Tibial nerve (tissue), 3 donors: ENCODE data around the gene SCUBE3.

Experiments used
- CTCF ChIP-seq, 5 experiments: fragments of 200-600 bp in 3 of 5; fragments of 450-650 bp in 2 of 5; sonication (generic) in 3 of 5; IDR thresholded peaks; one replicate each; pipeline ENCODE4 v1.5.1; 2016 to 2019; ENCODE audit warnings: antibody characterized with exemption in 5 of 5, mild to moderate bottlenecking in 3 of 5, moderate library complexity in 2 of 5
- POLR2A ChIP-seq, 2 donors: fragments of 450-650 bp; IDR thresholded peaks; one replicate each; pipeline ENCODE4 v1.6.1; 2017; ENCODE audit warnings: antibody characterized with exemption in 2 of 2, mild to moderate bottlenecking in 2 of 2, moderate library complexity in 2 of 2

DNA sequence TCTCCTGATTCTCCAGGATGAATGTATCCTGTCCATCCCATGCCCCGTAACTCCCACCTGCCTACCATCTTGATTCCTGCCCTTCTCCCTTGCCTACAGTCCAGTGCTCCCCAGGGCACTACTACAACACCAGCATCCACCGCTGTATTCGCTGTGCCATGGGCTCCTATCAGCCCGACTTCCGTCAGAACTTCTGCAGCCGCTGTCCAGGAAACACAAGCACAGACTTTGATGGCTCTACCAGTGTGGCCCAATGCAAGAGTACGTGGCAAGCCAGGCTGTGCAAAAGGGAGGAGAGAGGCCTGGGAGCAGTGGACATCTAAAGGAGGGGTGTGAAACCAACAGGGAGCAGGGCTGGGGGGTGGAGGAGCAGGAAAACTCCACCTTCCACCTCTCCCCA is 30.8 kb downstream of the SCUBE3 start:
- TF ChIP-seq POLR2A (IDR thresholded peaks at IDR 0.05) (no peak), CTCF (IDR thresholded peaks at IDR 0.05) (no peak)
